GM12878 (cell line): Measurements from ENCODE around the gene PDE9A. TPM values are rescaled to one million over a fixed set of nuclear protein-coding genes. Genes with fewer than 3 reads are reported as not detected.

Experiments
- HDGF ChIP-seq: fragments of 450-650 bp; IDR thresholded peaks from 2 replicates; pipeline ENCODE4 v1.6.1; 2016; ENCODE audit warnings: antibody characterized with exemption
- PML ChIP-seq: IDR thresholded peaks from 2 replicates; pipeline ENCODE4 v1.6.1; 2012; ENCODE audit warnings: low read length, inconsistent platforms
- polyA plus RNA-seq, 11 experiments: library from polyadenylated mRNA; depleted of rRNA in 4 of 11; unstranded in 6 of 11; stranded (reverse) in 5 of 11; fragments of >200 nt; fragmentation: Nextera tagmentation in 4 of 11; fragmentation: Illumina TruSeq in 1 of 11; extraction: Ambion mirVana in 4 of 11; extraction: Trizol in 1 of 11; gene quantifications; 1 replicate in 1 of 11; 2 replicates in 10 of 11; pipeline versions ENCODE4 v1.2.1 to v1.2.3, GENCODE V29; 2011 to 2016; ENCODE audit warnings: inconsistent platforms in 2 of 11, missing spikeins in 2 of 11, low read depth in 1 of 11
- total RNA-seq, 4 experiments: library from RNA; depleted of rRNA in 3 of 4; stranded (reverse); fragments of >200 nt in 3 of 4; fragmentation: Illumina TruSeq in 1 of 4; extraction: Trizol in 1 of 4; gene quantifications; 2 replicates each; pipeline versions ENCODE4 v1.2.1 to v1.2.3, GENCODE V29; 2013 to 2021
- TF ChIP-seq, protein P1 (sequence below): fragments of 450-650 bp; IDR thresholded peaks from 2 replicates; pipeline ENCODE4 v1.6.1; 2017; ENCODE audit warnings: mild to moderate bottlenecking
- TF ChIP-seq, protein P2 (sequence below): IDR thresholded peaks from 2 replicates; pipeline ENCODE4 v1.6.1; 2011; ENCODE audit warnings: borderline replicate concordance, low read depth, mild to moderate bottlenecking, moderate library complexity, mixed read lengths, low read length; ENCODE audit not compliant: insufficient read depth; ENCODE audit errors: extremely low read length
- TF ChIP-seq, protein P3 (sequence below): fragments of 450-650 bp; formaldehyde crosslinking; IDR thresholded peaks from 2 replicates; pipeline ENCODE4 v1.5.0; 2022; ENCODE audit warnings: mild to moderate bottlenecking, missing genetic modification characterization
- TF ChIP-seq, protein P4 (sequence below): fragments of 450-650 bp; IDR thresholded peaks from 2 replicates; pipeline ENCODE4 v1.6.1; 2017; ENCODE audit warnings: mild to moderate bottlenecking, moderate library complexity
- TF ChIP-seq, protein P5 (sequence below): IDR thresholded peaks from 2 replicates; pipeline ENCODE4 v1.6.1; 2012; ENCODE audit warnings: improper control_type of control experiment, low read depth, low read length; ENCODE audit not compliant: insufficient replicate concordance
- TF ChIP-seq, protein P6 (sequence below): fragments of 150-350 bp; IDR thresholded peaks from 2 replicates; pipeline ENCODE4 v1.6.1; 2016; ENCODE audit warnings: low read depth, low read length

The PDE9A gene
- total and polyA plus RNA-seq, 10 of the 15 experiments (the other 5 are each of a cell fraction or from before 2014, with no cell fraction given): 0.08 to 0.45 (median 0.20) TPM; not detected in 1

DNA sequence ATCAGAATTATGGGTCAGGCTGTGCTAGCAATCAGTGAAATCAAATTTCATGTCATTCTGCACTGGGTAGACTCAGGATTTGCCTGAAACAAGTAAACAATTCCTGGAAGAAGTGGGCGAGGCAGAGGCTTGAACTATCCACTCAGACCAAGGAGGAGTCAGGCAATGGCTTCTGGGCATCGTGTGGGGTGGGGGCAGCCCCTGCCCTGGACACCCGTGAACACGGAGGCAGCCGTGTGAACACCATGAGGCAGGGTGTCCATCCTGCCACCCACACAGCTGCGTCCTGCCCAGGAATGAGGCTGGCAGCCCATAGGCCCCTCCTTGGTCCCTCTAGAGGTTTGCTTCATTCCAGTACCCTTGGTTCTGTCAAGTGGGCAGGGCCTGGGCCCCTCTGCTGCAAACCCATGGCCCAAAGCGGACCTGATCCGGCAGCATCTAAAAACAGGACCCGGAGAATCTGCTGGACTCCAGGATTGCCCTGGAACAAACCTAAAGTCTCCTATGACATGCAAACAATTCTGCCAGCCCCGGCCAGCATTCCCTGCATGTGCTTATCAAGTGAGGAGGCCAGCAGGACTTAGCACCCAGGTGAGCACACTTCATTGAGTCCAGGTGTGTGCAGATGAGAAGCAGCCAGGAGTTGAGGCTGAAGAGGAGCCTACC is 69.5 kb downstream of the PDE9A start (continued):
- TF ChIP-seq, protein P1, sequence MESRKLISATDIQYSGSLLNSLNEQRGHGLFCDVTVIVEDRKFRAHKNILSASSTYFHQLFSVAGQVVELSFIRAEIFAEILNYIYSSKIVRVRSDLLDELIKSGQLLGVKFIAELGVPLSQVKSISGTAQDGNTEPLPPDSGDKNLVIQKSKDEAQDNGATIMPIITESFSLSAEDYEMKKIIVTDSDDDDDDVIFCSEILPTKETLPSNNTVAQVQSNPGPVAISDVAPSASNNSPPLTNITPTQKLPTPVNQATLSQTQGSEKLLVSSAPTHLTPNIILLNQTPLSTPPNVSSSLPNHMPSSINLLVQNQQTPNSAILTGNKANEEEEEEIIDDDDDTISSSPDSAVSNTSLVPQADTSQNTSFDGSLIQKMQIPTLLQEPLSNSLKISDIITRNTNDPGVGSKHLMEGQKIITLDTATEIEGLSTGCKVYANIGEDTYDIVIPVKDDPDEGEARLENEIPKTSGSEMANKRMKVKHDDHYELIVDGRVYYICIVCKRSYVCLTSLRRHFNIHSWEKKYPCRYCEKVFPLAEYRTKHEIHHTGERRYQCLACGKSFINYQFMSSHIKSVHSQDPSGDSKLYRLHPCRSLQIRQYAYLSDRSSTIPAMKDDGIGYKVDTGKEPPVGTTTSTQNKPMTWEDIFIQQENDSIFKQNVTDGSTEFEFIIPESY: no peak
- TF ChIP-seq, protein P2, sequence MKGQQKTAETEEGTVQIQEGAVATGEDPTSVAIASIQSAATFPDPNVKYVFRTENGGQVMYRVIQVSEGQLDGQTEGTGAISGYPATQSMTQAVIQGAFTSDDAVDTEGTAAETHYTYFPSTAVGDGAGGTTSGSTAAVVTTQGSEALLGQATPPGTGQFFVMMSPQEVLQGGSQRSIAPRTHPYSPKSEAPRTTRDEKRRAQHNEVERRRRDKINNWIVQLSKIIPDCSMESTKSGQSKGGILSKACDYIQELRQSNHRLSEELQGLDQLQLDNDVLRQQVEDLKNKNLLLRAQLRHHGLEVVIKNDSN: no peak
- TF ChIP-seq, protein P3, sequence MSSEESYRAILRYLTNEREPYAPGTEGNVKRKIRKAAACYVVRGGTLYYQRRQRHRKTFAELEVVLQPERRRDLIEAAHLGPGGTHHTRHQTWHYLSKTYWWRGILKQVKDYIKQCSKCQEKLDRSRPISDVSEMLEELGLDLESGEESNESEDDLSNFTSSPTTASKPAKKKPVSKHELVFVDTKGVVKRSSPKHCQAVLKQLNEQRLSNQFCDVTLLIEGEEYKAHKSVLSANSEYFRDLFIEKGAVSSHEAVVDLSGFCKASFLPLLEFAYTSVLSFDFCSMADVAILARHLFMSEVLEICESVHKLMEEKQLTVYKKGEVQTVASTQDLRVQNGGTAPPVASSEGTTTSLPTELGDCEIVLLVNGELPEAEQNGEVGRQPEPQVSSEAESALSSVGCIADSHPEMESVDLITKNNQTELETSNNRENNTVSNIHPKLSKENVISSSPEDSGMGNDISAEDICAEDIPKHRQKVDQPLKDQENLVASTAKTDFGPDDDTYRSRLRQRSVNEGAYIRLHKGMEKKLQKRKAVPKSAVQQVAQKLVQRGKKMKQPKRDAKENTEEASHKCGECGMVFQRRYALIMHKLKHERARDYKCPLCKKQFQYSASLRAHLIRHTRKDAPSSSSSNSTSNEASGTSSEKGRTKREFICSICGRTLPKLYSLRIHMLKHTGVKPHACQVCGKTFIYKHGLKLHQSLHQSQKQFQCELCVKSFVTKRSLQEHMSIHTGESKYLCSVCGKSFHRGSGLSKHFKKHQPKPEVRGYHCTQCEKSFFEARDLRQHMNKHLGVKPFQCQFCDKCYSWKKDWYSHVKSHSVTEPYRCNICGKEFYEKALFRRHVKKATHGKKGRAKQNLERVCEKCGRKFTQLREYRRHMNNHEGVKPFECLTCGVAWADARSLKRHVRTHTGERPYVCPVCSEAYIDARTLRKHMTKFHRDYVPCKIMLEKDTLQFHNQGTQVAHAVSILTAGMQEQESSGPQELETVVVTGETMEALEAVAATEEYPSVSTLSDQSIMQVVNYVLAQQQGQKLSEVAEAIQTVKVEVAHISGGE (CRISPR knock-in tag): no peak
- TF ChIP-seq PML: no peak
- TF ChIP-seq, protein P4, sequence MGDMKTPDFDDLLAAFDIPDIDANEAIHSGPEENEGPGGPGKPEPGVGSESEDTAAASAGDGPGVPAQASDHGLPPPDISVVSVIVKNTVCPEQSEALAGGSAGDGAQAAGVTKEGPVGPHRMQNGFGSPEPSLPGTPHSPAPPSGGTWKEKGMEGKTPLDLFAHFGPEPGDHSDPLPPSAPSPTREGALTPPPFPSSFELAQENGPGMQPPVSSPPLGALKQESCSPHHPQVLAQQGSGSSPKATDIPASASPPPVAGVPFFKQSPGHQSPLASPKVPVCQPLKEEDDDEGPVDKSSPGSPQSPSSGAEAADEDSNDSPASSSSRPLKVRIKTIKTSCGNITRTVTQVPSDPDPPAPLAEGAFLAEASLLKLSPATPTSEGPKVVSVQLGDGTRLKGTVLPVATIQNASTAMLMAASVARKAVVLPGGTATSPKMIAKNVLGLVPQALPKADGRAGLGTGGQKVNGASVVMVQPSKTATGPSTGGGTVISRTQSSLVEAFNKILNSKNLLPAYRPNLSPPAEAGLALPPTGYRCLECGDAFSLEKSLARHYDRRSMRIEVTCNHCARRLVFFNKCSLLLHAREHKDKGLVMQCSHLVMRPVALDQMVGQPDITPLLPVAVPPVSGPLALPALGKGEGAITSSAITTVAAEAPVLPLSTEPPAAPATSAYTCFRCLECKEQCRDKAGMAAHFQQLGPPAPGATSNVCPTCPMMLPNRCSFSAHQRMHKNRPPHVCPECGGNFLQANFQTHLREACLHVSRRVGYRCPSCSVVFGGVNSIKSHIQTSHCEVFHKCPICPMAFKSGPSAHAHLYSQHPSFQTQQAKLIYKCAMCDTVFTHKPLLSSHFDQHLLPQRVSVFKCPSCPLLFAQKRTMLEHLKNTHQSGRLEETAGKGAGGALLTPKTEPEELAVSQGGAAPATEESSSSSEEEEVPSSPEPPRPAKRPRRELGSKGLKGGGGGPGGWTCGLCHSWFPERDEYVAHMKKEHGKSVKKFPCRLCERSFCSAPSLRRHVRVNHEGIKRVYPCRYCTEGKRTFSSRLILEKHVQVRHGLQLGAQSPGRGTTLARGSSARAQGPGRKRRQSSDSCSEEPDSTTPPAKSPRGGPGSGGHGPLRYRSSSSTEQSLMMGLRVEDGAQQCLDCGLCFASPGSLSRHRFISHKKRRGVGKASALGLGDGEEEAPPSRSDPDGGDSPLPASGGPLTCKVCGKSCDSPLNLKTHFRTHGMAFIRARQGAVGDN: no peak
- TF ChIP-seq, protein P5, sequence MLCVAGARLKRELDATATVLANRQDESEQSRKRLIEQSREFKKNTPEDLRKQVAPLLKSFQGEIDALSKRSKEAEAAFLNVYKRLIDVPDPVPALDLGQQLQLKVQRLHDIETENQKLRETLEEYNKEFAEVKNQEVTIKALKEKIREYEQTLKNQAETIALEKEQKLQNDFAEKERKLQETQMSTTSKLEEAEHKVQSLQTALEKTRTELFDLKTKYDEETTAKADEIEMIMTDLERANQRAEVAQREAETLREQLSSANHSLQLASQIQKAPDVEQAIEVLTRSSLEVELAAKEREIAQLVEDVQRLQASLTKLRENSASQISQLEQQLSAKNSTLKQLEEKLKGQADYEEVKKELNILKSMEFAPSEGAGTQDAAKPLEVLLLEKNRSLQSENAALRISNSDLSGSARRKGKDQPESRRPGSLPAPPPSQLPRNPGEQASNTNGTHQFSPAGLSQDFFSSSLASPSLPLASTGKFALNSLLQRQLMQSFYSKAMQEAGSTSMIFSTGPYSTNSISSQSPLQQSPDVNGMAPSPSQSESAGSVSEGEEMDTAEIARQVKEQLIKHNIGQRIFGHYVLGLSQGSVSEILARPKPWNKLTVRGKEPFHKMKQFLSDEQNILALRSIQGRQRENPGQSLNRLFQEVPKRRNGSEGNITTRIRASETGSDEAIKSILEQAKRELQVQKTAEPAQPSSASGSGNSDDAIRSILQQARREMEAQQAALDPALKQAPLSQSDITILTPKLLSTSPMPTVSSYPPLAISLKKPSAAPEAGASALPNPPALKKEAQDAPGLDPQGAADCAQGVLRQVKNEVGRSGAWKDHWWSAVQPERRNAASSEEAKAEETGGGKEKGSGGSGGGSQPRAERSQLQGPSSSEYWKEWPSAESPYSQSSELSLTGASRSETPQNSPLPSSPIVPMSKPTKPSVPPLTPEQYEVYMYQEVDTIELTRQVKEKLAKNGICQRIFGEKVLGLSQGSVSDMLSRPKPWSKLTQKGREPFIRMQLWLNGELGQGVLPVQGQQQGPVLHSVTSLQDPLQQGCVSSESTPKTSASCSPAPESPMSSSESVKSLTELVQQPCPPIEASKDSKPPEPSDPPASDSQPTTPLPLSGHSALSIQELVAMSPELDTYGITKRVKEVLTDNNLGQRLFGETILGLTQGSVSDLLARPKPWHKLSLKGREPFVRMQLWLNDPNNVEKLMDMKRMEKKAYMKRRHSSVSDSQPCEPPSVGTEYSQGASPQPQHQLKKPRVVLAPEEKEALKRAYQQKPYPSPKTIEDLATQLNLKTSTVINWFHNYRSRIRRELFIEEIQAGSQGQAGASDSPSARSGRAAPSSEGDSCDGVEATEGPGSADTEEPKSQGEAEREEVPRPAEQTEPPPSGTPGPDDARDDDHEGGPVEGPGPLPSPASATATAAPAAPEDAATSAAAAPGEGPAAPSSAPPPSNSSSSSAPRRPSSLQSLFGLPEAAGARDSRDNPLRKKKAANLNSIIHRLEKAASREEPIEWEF: no peak
- TF ChIP-seq, protein P6, sequence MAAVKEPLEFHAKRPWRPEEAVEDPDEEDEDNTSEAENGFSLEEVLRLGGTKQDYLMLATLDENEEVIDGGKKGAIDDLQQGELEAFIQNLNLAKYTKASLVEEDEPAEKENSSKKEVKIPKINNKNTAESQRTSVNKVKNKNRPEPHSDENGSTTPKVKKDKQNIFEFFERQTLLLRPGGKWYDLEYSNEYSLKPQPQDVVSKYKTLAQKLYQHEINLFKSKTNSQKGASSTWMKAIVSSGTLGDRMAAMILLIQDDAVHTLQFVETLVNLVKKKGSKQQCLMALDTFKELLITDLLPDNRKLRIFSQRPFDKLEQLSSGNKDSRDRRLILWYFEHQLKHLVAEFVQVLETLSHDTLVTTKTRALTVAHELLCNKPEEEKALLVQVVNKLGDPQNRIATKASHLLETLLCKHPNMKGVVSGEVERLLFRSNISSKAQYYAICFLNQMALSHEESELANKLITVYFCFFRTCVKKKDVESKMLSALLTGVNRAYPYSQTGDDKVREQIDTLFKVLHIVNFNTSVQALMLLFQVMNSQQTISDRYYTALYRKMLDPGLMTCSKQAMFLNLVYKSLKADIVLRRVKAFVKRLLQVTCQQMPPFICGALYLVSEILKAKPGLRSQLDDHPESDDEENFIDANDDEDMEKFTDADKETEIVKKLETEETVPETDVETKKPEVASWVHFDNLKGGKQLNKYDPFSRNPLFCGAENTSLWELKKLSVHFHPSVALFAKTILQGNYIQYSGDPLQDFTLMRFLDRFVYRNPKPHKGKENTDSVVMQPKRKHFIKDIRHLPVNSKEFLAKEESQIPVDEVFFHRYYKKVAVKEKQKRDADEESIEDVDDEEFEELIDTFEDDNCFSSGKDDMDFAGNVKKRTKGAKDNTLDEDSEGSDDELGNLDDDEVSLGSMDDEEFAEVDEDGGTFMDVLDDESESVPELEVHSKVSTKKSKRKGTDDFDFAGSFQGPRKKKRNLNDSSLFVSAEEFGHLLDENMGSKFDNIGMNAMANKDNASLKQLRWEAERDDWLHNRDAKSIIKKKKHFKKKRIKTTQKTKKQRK: no peak
- no peak for TF ChIP-seq HDGF
